A549 treated with RU486 at 1 μM for 4 hours (cell line): ENCODE results near the gene DHFR2. TPM values are rescaled to one million over a fixed set of nuclear protein-coding genes. Genes with fewer than 3 reads are reported as not detected.

Experiments used
- total RNA-seq: library from RNA; stranded (reverse); fragments of 200-300 nt; extraction: Qiagen RNA extraction; gene quantifications from 5 replicates; pipeline ENCODE4 v1.2.3, GENCODE V29; 2022; ENCODE audit warnings: low read depth

Gene DHFR2
- 2.7 to 4.3 TPM (median 3.4 TPM) in 5 replicates for total RNA-seq

DNA sequence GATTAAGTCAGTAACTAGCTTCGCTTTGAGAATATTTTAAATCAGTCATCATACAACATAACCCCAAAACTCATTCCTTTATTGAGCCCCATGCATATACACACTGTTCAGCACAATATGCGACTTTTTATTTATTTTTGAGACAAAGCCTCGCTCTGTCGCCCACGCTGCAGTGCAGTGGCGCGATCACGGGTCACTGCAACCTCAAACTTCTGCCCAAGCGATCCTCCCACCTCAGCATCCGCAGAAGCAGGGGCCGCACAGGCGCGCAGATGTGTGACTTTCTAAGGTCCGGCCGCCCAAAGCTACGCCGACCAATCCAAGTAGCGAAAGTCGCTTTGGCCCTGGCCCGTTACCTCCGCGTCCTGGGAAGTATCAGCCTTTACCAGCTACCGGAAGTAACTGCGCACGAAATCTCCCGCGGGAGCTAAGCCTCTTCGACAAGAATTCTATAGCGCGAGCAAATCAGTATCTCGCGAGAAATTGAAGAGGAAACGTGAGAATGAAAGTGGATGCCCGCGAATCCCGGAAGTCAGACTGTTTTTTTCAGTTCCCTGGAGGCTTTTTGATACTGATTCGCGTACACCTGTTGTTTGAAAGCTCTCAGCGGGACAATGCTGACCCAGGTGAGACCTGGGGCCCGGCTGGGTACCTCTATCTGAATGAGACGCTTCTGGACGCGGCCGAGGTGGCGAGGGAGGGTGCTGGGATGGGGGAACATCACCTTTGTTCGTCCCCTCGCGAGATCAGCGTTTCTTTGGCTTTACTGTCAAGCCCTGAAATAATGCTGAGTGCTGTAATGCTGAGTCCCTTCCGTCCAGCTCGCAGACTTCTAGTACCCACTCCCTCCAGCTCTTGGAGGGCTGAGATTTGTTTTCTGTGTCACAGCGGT is at the start of gene DHFR2, which contains the start of gene NSUN3:
DHFR2 (minus strand) TSS at position 404 of the 892 bp plus-strand sequence. CDS start 1,405 bp downstream, outside the sequence.
NSUN3 (plus strand) TSS at position 549 of the 892 bp plus-strand sequence; CDS start at position 615, 66 bp downstream.

DNA sequence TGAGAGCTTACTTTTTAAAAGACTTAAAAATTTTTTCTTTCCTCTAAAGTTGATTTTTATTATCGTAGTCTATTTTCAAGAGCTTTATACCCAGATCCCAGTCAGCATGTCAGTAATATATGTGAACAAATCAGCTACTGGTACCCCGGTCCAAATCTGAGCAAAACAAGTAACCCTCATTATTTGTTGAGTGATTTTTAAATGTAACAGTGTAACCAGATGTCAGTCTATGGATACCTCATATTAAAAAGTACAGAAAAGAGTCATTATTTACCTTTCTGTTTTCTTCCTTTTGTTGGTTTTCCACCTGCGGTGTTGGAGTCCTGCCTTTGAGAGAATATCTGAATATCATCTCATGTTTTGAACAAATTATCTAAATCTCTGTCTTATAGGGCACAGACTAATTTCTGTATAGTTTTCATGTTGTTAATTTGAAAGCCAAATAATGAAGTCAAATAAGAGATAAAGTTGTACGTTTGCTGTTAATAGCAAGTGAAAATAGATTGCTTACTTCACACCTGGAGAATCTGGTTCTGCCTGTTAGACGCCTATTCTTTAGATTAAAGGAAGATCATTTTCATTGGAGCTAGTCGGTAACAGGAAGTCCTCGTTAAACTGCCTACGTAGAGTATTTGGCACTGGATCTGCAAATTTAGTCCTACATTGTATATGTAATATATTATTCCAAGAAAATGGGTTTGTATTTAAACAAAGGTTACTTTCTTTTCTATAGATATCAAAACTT is 34.5 kb downstream of the DHFR2 start, which contains the start of gene STX19:
STX19 (minus strand) TSS at position 505 of the 745 bp plus-strand sequence. CDS start 13,328 bp downstream, outside the sequence.

Other genes starting within 250 kb of the DHFR2 start
- 6.8 to 10.9 TPM (median 9.7 TPM) in 5 replicates for gene PROS1, start 89.0 kb downstream of the DHFR2 start, total RNA-seq
- gene ARL13B, start 82.8 kb downstream of the DHFR2 start, total RNA-seq = 7.4 to 13.0 TPM (median 12.3 TPM) in 5 replicates
- gene STX19, start 34.3 kb downstream of the DHFR2 start, total RNA-seq = not detected in 5 replicates
- 4.9 to 7.9 TPM (median 6.4 TPM) in 5 replicates for gene NSUN3, start 145 bp upstream of the DHFR2 start, total RNA-seq